OCI-LY1 (cell line): ENCODE results near the gene BMPER.

Experiments
- H2AFZ ChIP-seq: fragments of 200-600 bp; sonication (generic), shearing (Covaris generic); 2 replicates; pipeline ENCODE4 v1.6.0; 2014; ENCODE audit warnings: antibody characterized with exemption, mild to moderate bottlenecking, low read length
- H3F3A ChIP-seq: fragments of 200-600 bp; sonication (generic), shearing (Covaris generic); 2 replicates; pipeline ENCODE4 v1.6.0; 2014; ENCODE audit warnings: mild to moderate bottlenecking, antibody characterized with exemption, low read length, moderate library complexity; ENCODE audit not compliant: insufficient read depth
- H3K27ac ChIP-seq: fragments of 200-600 bp; sonication (generic); 2 replicates; pipeline ENCODE4 v1.5.1; 2014; ENCODE audit warnings: low read length, mixed run types, mild to moderate bottlenecking, low read depth; ENCODE audit not compliant: poor library complexity, severe bottlenecking
- H3K27me3 ChIP-seq: fragments of 200-600 bp; sonication (generic); 2 replicates; pipeline ENCODE4 v1.6.0; 2014; ENCODE audit warnings: antibody characterized with exemption, mild to moderate bottlenecking, low read length, moderate library complexity; ENCODE audit not compliant: insufficient read depth
- H3K36me3 ChIP-seq: fragments of 200-600 bp; sonication (generic); 2 replicates; pipeline ENCODE4 v1.6.1; 2014; ENCODE audit warnings: mild to moderate bottlenecking, antibody characterized with exemption, low read length, moderate library complexity, mixed read lengths; ENCODE audit not compliant: insufficient read depth
- H3K4me1 ChIP-seq: fragments of 200-600 bp; sonication (generic); 2 replicates; pipeline ENCODE4 v1.5.1; 2014; ENCODE audit warnings: mild to moderate bottlenecking, low read length, moderate library complexity; ENCODE audit not compliant: insufficient read depth, severe bottlenecking
- H3K4me2 ChIP-seq: fragments of 200-600 bp; sonication (generic), shearing (Covaris generic); 2 replicates; pipeline ENCODE4 v1.6.1; 2014; ENCODE audit warnings: low read length
- H3K4me3 ChIP-seq: fragments of 200-600 bp; sonication (generic); 2 replicates; pipeline ENCODE4 v1.5.1; 2014; ENCODE audit warnings: low read length, low read depth, mild to moderate bottlenecking, mixed read lengths; ENCODE audit not compliant: poor library complexity, severe bottlenecking
- H3K79me2 ChIP-seq: fragments of 200-600 bp; shearing (Covaris generic); 2 replicates; pipeline ENCODE4 v1.6.1; 2016; ENCODE audit warnings: mixed run types, low read length, mixed read lengths; ENCODE audit not compliant: insufficient read depth
- H3K9ac ChIP-seq: fragments of 200-600 bp; sonication (generic), shearing (Covaris generic); 2 replicates; pipeline ENCODE4 v1.6.1; 2014; ENCODE audit warnings: mild to moderate bottlenecking, low read length, mixed read lengths
- H3K9me2 ChIP-seq: fragments of 200-600 bp; sonication (generic), shearing (Covaris generic); 2 replicates; pipeline ENCODE4 v1.6.1; 2014; ENCODE audit warnings: low read depth, mild to moderate bottlenecking, low read length, mixed read lengths
- H3K9me3 ChIP-seq: fragments of 200-600 bp; shearing (Covaris generic); 2 replicates; pipeline ENCODE4 v1.6.1; 2014; ENCODE audit warnings: low read length, mixed read lengths
- H4K20me1 ChIP-seq: fragments of 200-600 bp; sonication (generic), shearing (Covaris generic); 2 replicates; pipeline ENCODE4 v1.6.0; 2016; ENCODE audit warnings: mild to moderate bottlenecking, low read length; ENCODE audit not compliant: insufficient read depth
- CTCF ChIP-seq: fragments of 200-600 bp; sonication (generic), shearing (Covaris generic); IDR thresholded peaks from 2 replicates; pipeline ENCODE4 v1.5.1; 2017; ENCODE audit warnings: mild to moderate bottlenecking, antibody characterized with exemption, low read length, moderate library complexity, mixed read lengths
- EZH2 ChIP-seq: fragments of 200-600 bp; sonication (generic), shearing (Covaris generic); IDR thresholded peaks from 2 replicates; pipeline ENCODE4 v1.8.0; 2017; ENCODE audit warnings: borderline replicate concordance, mixed run types, mild to moderate bottlenecking, antibody characterized with exemption, low read length, moderate library complexity, mixed read lengths

BMPER gene

GRCh38 chr7:33873518-33873917 lies 31.8 kb upstream of the BMPER start:
- Histone ChIP-seq H3K27me3 (no peaks in the 10 kb centered on the region; the same call in 1 of the 2 replicates), H3K4me2 (no peak overlapping the region), H2AFZ (no peak overlapping the region), H3K9me2 (no peaks in the 10 kb centered on the region), H3F3A (no peaks in the 10 kb centered on the region), H4K20me1 (no peaks in the 10 kb centered on the region), H3K79me2 (no peaks in the 10 kb centered on the region), H3K9me3 (no peaks in the 10 kb centered on the region), H3K4me3 (no peak overlapping the region), H3K4me1 (no peaks in the 10 kb centered on the region), H3K9ac (no peak overlapping the region), H3K27ac (no peak overlapping the region), H3K36me3 (no peaks in the 10 kb centered on the region)
- TF ChIP-seq EZH2 (no peak), CTCF (no peak)

GRCh38 chr7:33873981-33874750 lies 31.2 kb upstream of the BMPER start:
- Histone ChIP-seq H3K9me2 (no peaks in the 10 kb centered on the region), H3K79me2 (no peaks in the 10 kb centered on the region), H3K27ac (no peak overlapping the region), H2AFZ (no peak overlapping the region), H3K4me2 (no peak overlapping the region), H4K20me1 (no peaks in the 10 kb centered on the region), H3K27me3 (no peaks in the 10 kb centered on the region; the same call in 1 of the 2 replicates), H3K36me3 (no peaks in the 10 kb centered on the region), H3K9me3 (no peaks in the 10 kb centered on the region), H3K4me3 (no peak overlapping the region), H3K4me1 (no peaks in the 10 kb centered on the region), H3K9ac (no peak overlapping the region), H3F3A (no peaks in the 10 kb centered on the region)
- no peak for TF ChIP-seq EZH2
- TF ChIP-seq CTCF = no peak

GRCh38 chr7:33874943-33875342 lies 30.4 kb upstream of the BMPER start:
- Histone ChIP-seq H3K4me1 (no peaks in the 10 kb centered on the region), H3F3A (no peaks in the 10 kb centered on the region), H3K9me2 (no peaks in the 10 kb centered on the region), H3K4me3 (no peak overlapping the region), H3K9ac (no peak overlapping the region), H3K9me3 (no peaks in the 10 kb centered on the region), H3K27me3 (no peaks in the 10 kb centered on the region; the same call in 1 of the 2 replicates), H3K4me2 (no peak overlapping the region), H3K27ac (no peak overlapping the region), H4K20me1 (no peaks in the 10 kb centered on the region), H2AFZ (no peak overlapping the region), H3K79me2 (no peaks in the 10 kb centered on the region), H3K36me3 (no peaks in the 10 kb centered on the region)
- no peak for TF ChIP-seq CTCF
- no peak for TF ChIP-seq EZH2
